PFSK-1 (cell line): ENCODE measurements around the gene PARP3.

Source experiments
- FOXP2 ChIP-seq: optimal IDR thresholded peaks from 2 replicates; pipeline ENCODE3; 2011; ENCODE audit warnings: borderline replicate concordance, control low read depth, inconsistent platforms; ENCODE audit not compliant: insufficient read depth; ENCODE audit errors: extremely low read length, extremely low read depth
- POLR2AphosphoS5 ChIP-seq: IDR thresholded peaks from 2 replicates; pipeline ENCODE4 v1.6.1; 2012; ENCODE audit warnings: low read depth, mild to moderate bottlenecking, control low read depth, low read length, moderate library complexity
- SIN3A ChIP-seq: IDR thresholded peaks from 2 replicates; pipeline ENCODE4 v1.6.1; 2012; ENCODE audit warnings: mild to moderate bottlenecking, low read length, moderate library complexity, borderline replicate concordance; ENCODE audit not compliant: insufficient read depth
- TAF1 ChIP-seq: IDR thresholded peaks from 2 replicates; pipeline ENCODE4 v1.6.1; 2012; ENCODE audit warnings: low read length, control low read depth, borderline replicate concordance; ENCODE audit not compliant: insufficient read depth
- TF ChIP-seq, protein P1 (sequence below), 2 experiments: IDR thresholded peaks; 2 replicates each; pipeline versions ENCODE4 v1.6.1 to v1.8.0; 2011 to 2012; ENCODE audit warnings: low read depth in 2 of 2, low read length in 2 of 2, control low read depth in 1 of 2, inconsistent platforms in 1 of 2, mild to moderate bottlenecking in 1 of 2, moderate library complexity in 1 of 2; ENCODE audit not compliant: insufficient read depth in 1 of 2

Gene PARP3

GRCh38 chr3:51978143-51978502, 36.0 kb downstream of the PARP3 start:
- TF ChIP-seq FOXP2: no peak
- no peak for TF ChIP-seq TAF1
- TF ChIP-seq, protein P1, sequence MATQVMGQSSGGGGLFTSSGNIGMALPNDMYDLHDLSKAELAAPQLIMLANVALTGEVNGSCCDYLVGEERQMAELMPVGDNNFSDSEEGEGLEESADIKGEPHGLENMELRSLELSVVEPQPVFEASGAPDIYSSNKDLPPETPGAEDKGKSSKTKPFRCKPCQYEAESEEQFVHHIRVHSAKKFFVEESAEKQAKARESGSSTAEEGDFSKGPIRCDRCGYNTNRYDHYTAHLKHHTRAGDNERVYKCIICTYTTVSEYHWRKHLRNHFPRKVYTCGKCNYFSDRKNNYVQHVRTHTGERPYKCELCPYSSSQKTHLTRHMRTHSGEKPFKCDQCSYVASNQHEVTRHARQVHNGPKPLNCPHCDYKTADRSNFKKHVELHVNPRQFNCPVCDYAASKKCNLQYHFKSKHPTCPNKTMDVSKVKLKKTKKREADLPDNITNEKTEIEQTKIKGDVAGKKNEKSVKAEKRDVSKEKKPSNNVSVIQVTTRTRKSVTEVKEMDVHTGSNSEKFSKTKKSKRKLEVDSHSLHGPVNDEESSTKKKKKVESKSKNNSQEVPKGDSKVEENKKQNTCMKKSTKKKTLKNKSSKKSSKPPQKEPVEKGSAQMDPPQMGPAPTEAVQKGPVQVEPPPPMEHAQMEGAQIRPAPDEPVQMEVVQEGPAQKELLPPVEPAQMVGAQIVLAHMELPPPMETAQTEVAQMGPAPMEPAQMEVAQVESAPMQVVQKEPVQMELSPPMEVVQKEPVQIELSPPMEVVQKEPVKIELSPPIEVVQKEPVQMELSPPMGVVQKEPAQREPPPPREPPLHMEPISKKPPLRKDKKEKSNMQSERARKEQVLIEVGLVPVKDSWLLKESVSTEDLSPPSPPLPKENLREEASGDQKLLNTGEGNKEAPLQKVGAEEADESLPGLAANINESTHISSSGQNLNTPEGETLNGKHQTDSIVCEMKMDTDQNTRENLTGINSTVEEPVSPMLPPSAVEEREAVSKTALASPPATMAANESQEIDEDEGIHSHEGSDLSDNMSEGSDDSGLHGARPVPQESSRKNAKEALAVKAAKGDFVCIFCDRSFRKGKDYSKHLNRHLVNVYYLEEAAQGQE (IDR thresholded peaks at IDR 0.05; ENCODE audit: insufficient read depth in 1 of 2, low read depth in 2 of 2, low read length in 2 of 2): no peak
- no peak for TF ChIP-seq POLR2AphosphoS5
- TF ChIP-seq SIN3A: no peak

GRCh38 chr3:51980253-51980652, 38.1 kb downstream of the PARP3 start:
- TF ChIP-seq FOXP2: no peak
- no peak for TF ChIP-seq TAF1
- TF ChIP-seq POLR2AphosphoS5: no peak
- TF ChIP-seq, protein P1 (IDR thresholded peaks at IDR 0.05; ENCODE audit: insufficient read depth in 1 of 2, low read depth in 2 of 2, low read length in 2 of 2): no peak
- no peak for TF ChIP-seq SIN3A

- TF ChIP-seq FOXP2 (no peak), SIN3A (no peak), POLR2AphosphoS5 (no peak), TAF1 (no peak)
- TF ChIP-seq, protein P1 (IDR thresholded peaks at IDR 0.05; ENCODE audit: insufficient read depth in 1 of 2, low read depth in 2 of 2, low read length in 2 of 2): no peak
Observed at GRCh38 chr3:51982352-51982837, 40.2 kb downstream of the PARP3 start.

DNA sequence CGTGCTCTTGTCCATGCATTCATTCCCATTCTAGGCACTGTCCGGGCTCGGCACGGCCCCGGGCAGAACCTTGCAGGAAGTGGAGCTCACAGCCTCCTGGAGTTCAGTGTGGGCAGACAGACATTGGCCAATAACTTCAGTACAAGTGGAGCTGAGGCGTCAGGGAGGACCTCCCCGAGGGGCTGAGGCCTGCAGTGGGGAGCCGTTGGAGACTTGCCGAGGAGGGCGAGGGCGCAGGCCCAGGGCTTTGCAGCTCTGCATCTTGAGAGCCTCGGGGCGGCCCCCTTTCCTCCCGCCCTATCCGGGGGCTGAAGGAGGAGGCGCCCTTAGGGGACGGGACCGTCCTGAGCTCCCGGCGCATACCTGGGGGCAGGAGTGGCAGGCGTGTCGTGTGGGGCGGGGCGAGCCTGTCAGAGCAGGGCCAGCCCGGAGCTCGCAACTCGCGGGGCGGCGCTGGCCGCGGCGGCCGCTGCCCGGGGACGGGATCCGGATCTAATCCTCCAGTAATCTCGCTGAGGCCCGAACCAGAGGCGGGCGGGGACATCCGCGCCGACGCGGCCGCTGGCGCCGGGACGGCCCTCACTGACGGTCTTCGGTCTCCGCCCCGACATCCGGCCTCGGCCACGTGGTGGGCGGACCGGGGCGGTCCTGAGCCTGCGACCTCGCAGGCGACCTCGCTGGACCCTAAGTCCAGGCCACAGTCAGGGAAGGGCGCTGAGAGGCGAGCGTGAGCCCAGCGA, 40.8 kb downstream of the PARP3 start, which contains the start of gene ACY1:
Gene ACY1, plus strand, starts transcription at position 698 of the 740 bp plus-strand sequence. CDS start 530 bp downstream, outside the sequence.
- peak; percentile 73; the same call in 1 of the 2 replicates for TF ChIP-seq TAF1
- peak; percentile 86 for TF ChIP-seq POLR2AphosphoS5
- no peak for TF ChIP-seq FOXP2
- TF ChIP-seq, protein P1 (IDR thresholded peaks at IDR 0.05; ENCODE audit: insufficient read depth in 1 of 2, low read depth in 2 of 2, low read length in 2 of 2): no peak; a peak in 1 of 4 replicates
- TF ChIP-seq SIN3A: no peak
